ENCODE data around the gene STAT5A.

DNA sequence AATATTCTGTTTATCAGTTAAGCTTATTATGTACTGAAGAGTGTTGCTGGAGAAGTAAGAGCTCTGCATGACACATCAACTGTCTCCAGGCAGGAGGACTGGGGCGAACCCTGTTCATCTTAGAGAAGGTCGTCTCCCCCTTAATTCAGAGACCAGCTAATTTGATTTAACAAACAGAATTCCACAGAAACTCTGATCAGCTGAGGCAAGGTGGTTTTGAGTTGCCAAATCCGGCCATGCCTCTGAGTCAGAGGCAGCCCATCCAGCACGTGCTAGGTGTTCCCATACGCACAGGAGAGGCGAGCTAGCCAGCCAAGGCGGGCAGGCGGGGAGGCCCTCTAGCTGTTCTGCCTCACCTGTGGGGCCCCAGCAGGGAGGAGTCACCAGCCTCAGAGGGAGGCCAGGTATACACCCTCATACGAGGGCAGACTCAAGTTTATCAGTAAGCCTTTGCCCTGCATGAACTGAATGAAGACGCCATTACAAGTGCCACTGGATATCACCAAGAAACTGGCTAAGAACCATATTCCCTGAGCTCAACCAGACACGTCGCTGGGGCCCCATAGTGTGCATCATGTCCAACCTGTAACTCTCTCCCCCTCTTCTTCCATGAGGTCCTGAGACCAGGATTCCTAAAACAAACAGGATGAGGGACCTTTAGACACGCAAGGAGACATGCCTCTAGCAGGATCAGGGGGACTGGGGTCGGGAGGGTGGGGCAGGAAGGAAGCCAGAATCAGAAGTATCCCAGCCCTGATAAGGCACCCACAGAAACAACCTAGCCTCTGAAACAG, 25.7 kb downstream of the STAT5A start:
- TF ChIP-seq, protein P1, sequence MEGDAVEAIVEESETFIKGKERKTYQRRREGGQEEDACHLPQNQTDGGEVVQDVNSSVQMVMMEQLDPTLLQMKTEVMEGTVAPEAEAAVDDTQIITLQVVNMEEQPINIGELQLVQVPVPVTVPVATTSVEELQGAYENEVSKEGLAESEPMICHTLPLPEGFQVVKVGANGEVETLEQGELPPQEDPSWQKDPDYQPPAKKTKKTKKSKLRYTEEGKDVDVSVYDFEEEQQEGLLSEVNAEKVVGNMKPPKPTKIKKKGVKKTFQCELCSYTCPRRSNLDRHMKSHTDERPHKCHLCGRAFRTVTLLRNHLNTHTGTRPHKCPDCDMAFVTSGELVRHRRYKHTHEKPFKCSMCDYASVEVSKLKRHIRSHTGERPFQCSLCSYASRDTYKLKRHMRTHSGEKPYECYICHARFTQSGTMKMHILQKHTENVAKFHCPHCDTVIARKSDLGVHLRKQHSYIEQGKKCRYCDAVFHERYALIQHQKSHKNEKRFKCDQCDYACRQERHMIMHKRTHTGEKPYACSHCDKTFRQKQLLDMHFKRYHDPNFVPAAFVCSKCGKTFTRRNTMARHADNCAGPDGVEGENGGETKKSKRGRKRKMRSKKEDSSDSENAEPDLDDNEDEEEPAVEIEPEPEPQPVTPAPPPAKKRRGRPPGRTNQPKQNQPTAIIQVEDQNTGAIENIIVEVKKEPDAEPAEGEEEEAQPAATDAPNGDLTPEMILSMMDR (IDR thresholded peaks at IDR 0.05; ENCODE audit: low read depth, low read length) = no peak
- no peak for TF ChIP-seq POLR2A (IDR thresholded peaks at IDR 0.05; ENCODE audit: extremely low read depth, insufficient read length)

Data from NB4 (cell line).